Natural killer cell treated with Interleukin-12 subunit alpha and Interleukin-12 subunit beta and Interleukin-15 and Interleukin-18, amount 100 ng/mL, for 72 hours (primary cell): ENCODE data around the gene GNG2. TPM values are rescaled to one million over a fixed set of nuclear protein-coding genes. Genes with fewer than 3 reads are reported as not detected.

Experiments used
- ATAC-seq, 2 donors: fragments of 150-1000 bp; cut with Tn5 transposase in 1 of 2; sonication (Bioruptor Pico), chemical (Tn5 transposase) in 1 of 2; 2 replicates each; pipeline ENCODE4 v1.10.0; 2021
- DNase-seq: peaks from one replicate; pipeline ENCODE4 v3.0.0; 2022; ENCODE audit warnings: low spot score
- H3K27ac Mint-ChIP-seq, 2 donors: 1 replicate in 1 of 2; 2 replicates in 1 of 2; pipeline ENCODE4 v1.8.0; 2022; ENCODE audit warnings: mixed read lengths in 2 of 2, mild to moderate bottlenecking in 1 of 2, moderate library complexity in 1 of 2
- H3K27me3 Mint-ChIP-seq, 2 donors: 1 replicate in 1 of 2; 2 replicates in 1 of 2; pipeline ENCODE4 v1.8.0; 2022; ENCODE audit warnings: mixed read lengths in 2 of 2
- H3K36me3 Mint-ChIP-seq: one replicate; pipeline ENCODE4 v1.8.0; 2022; ENCODE audit warnings: mixed read lengths
- H3K4me1 Mint-ChIP-seq, 2 donors: 1 replicate in 1 of 2; 2 replicates in 1 of 2; pipeline ENCODE4 v1.8.0; 2022; ENCODE audit warnings: low read depth in 2 of 2, mixed read lengths in 2 of 2, mild to moderate bottlenecking in 1 of 2
- H3K4me3 Mint-ChIP-seq: one replicate; pipeline ENCODE4 v1.8.0; 2022; ENCODE audit warnings: mixed read lengths
- H3K9me3 Mint-ChIP-seq: 2 replicates; pipeline ENCODE4 v1.8.0; 2022; ENCODE audit warnings: mixed read lengths
- total RNA-seq, 2 donors: library from RNA; stranded (reverse); gene quantifications; one replicate each; pipeline ENCODE4 v1.2.3, GENCODE V29; 2022

The GNG2 gene
- total RNA-seq, 2 donors from 2014 or later = 293 to 495 TPM

- ATAC-seq (no peak), DNase-seq (no peak)
- Mint-ChIP-seq H3K4me1 (peaks cover 68 to 70% of the 10 kb centered on the region in 2 donors), H3K9me3 (peaks cover 8% of the 10 kb centered on the region), H3K27me3 (no peaks in the 10 kb centered on the region), H3K27ac (peak overlapping the region; percentile 31 to 66), H3K36me3 (peaks cover 65% of the 10 kb centered on the region), H3K4me3 (no peak overlapping the region)
These were observed 89.6 kb downstream of the GNG2 start for GRCh38 chr14:51950007-51950406.

- H3K4me3 Mint-ChIP-seq = no peak overlapping the region
- peaks cover 49% of the 10 kb centered on the region for H3K36me3 Mint-ChIP-seq
- DNase-seq (no peak), ATAC-seq (no peak)
- H3K4me1 Mint-ChIP-seq = peaks cover 51 to 54% of the 10 kb centered on the region in 2 donors
- H3K9me3 Mint-ChIP-seq = no peaks in the 10 kb centered on the region
- H3K27ac Mint-ChIP-seq = peak overlapping the region; percentile 4 to 17
- no peaks in the 10 kb centered on the region for H3K27me3 Mint-ChIP-seq
These were observed 91.2 kb downstream of the GNG2 start for GRCh38 chr14:51951656-51952055.

- H3K9me3 Mint-ChIP-seq = peaks cover 4% of the 10 kb centered on the region
These were observed 93.6 kb downstream of the GNG2 start for GRCh38 chr14:51954031-51954430.

GRCh38 chr14:51954657-51955056 is 94.2 kb downstream of the GNG2 start:
- H3K27me3 Mint-ChIP-seq = no peaks in the 10 kb centered on the region
- DNase-seq (no peak), ATAC-seq (no peak)
- peaks cover 60 to 63% of the 10 kb centered on the region in 2 donors for H3K4me1 Mint-ChIP-seq
- no peak overlapping the region for H3K4me3 Mint-ChIP-seq
- H3K9me3 Mint-ChIP-seq = peaks cover 5% of the 10 kb centered on the region
- peak overlapping the region; percentile 4 to 56 for H3K27ac Mint-ChIP-seq
- H3K36me3 Mint-ChIP-seq = peaks cover 63% of the 10 kb centered on the region

More at GRCh38 chr14:51954031-51954430, 93.6 kb downstream of the GNG2 start:
- Mint-ChIP-seq H3K4me1 (peaks cover 57 to 61% of the 10 kb centered on the region in 2 donors), H3K36me3 (peaks cover 60% of the 10 kb centered on the region), H3K4me3 (no peak overlapping the region), H3K27me3 (no peaks in the 10 kb centered on the region), H3K27ac (peak overlapping the region; percentile 4 to 56)
- no peak for ATAC-seq
- no peak for DNase-seq

GRCh38 chr14:51957950-51958349 is 97.5 kb downstream of the GNG2 start:
- Mint-ChIP-seq H3K36me3 (peaks cover 58% of the 10 kb centered on the region), H3K4me1 (peaks cover 68 to 71% of the 10 kb centered on the region in 2 donors), H3K4me3 (no peak overlapping the region), H3K27ac (peak overlapping the region; percentile 31 to 56), H3K27me3 (no peaks in the 10 kb centered on the region), H3K9me3 (peaks cover 11% of the 10 kb centered on the region)
- DNase-seq = no peak
- ATAC-seq = no peak

- H3K27ac Mint-ChIP-seq = peak overlapping the region; percentile 31 to 72
These were observed 99.5 kb downstream of the GNG2 start for GRCh38 chr14:51959928-51960327.

GRCh38 chr14:51960866-51961265 is 100.5 kb downstream of the GNG2 start:
- peaks cover 68 to 71% of the 10 kb centered on the region in 2 donors for H3K4me1 Mint-ChIP-seq
- ATAC-seq = no peak
- peaks cover 11% of the 10 kb centered on the region for H3K9me3 Mint-ChIP-seq
- H3K27me3 Mint-ChIP-seq = no peaks in the 10 kb centered on the region
- DNase-seq = no peak
- peak overlapping the region; percentile 38 to 72 for H3K27ac Mint-ChIP-seq
- peaks cover 63% of the 10 kb centered on the region for H3K36me3 Mint-ChIP-seq
- no peak overlapping the region for H3K4me3 Mint-ChIP-seq

More at GRCh38 chr14:51959928-51960327, 99.5 kb downstream of the GNG2 start:
- Mint-ChIP-seq H3K9me3 (peaks cover 11% of the 10 kb centered on the region), H3K27me3 (no peaks in the 10 kb centered on the region), H3K4me1 (peaks cover 63 to 68% of the 10 kb centered on the region in 2 donors), H3K36me3 (peaks cover 63% of the 10 kb centered on the region), H3K4me3 (peak overlapping the region; percentile 0)
- ATAC-seq (no peak), DNase-seq (no peak)

GRCh38 chr14:51962711-51963110 is 102.3 kb downstream of the GNG2 start:
- Mint-ChIP-seq H3K27me3 (no peaks in the 10 kb centered on the region), H3K36me3 (peaks cover 63% of the 10 kb centered on the region), H3K4me3 (peak overlapping the region; percentile 54), H3K4me1 (peaks cover 59 to 72% of the 10 kb centered on the region in 2 donors), H3K27ac (peak overlapping the region; percentile 69 to 81), H3K9me3 (peaks cover 11% of the 10 kb centered on the region)
- ATAC-seq = no peak
- no peak for DNase-seq

- no peaks in the 10 kb centered on the region for H3K27me3 Mint-ChIP-seq
- H3K36me3 Mint-ChIP-seq = peaks cover 59% of the 10 kb centered on the region
- ATAC-seq (no peak), DNase-seq (no peak)
- peaks cover 53 to 68% of the 10 kb centered on the region in 2 donors for H3K4me1 Mint-ChIP-seq
- peak overlapping the region; percentile 26 for H3K4me3 Mint-ChIP-seq
- peaks cover 11% of the 10 kb centered on the region for H3K9me3 Mint-ChIP-seq
- H3K27ac Mint-ChIP-seq = peak overlapping the region; percentile 69 to 81
These were observed 102.9 kb downstream of the GNG2 start for GRCh38 chr14:51963286-51963685.

GRCh38 chr14:51967521-51967920 is 107.1 kb downstream of the GNG2 start:
- no peak overlapping the region for H3K4me3 Mint-ChIP-seq
- peaks cover 26% of the 10 kb centered on the region for H3K36me3 Mint-ChIP-seq
- H3K4me1 Mint-ChIP-seq = peaks cover 24 to 46% of the 10 kb centered on the region in 2 donors
- H3K27ac Mint-ChIP-seq = peak overlapping the region; percentile 54 to 70
- H3K27me3 Mint-ChIP-seq = no peaks in the 10 kb centered on the region
- no peaks in the 10 kb centered on the region for H3K9me3 Mint-ChIP-seq
- DNase-seq = no peak
- ATAC-seq = no peak

GRCh38 chr14:51969852-51970540 is 109.6 kb downstream of the GNG2 start:
- H3K36me3 Mint-ChIP-seq = peaks cover 10% of the 10 kb centered on the region
- peaks cover 11 to 36% of the 10 kb centered on the region in 2 donors for H3K4me1 Mint-ChIP-seq
- no peak overlapping the region for H3K4me3 Mint-ChIP-seq
- H3K9me3 Mint-ChIP-seq = no peaks in the 10 kb centered on the region
- no peak for DNase-seq
- peak overlapping the region; percentile 54 to 79 for H3K27ac Mint-ChIP-seq
- no peak for ATAC-seq
- H3K27me3 Mint-ChIP-seq = no peaks in the 10 kb centered on the region

GRCh38 chr14:51972566-51972965 is 112.2 kb downstream of the GNG2 start:
- peaks cover 21% of the 10 kb centered on the region in 2 donors for H3K4me1 Mint-ChIP-seq
- peak overlapping the region; percentile 38 for H3K27ac Mint-ChIP-seq
- H3K4me3 Mint-ChIP-seq = no peak overlapping the region
- no peaks in the 10 kb centered on the region for H3K9me3 Mint-ChIP-seq
- no peaks in the 10 kb centered on the region for H3K36me3 Mint-ChIP-seq
- ATAC-seq (no peak), DNase-seq (no peak)
- H3K27me3 Mint-ChIP-seq = no peaks in the 10 kb centered on the region

- DNase-seq (no peak), ATAC-seq (no peak)
- peak overlapping the region in 1 of 2 donors; percentile 74 for H3K27ac Mint-ChIP-seq
- peaks cover 24 to 35% of the 10 kb centered on the region in 2 donors for H3K4me1 Mint-ChIP-seq
- H3K36me3 Mint-ChIP-seq = no peaks in the 10 kb centered on the region
- H3K9me3 Mint-ChIP-seq = no peaks in the 10 kb centered on the region
- no peak overlapping the region for H3K4me3 Mint-ChIP-seq
- H3K27me3 Mint-ChIP-seq = no peaks in the 10 kb centered on the region
These were observed 116.7 kb downstream of the GNG2 start for GRCh38 chr14:51977075-51977474.

- H3K4me3 Mint-ChIP-seq = no peak overlapping the region
- DNase-seq (no peak), ATAC-seq (no peak)
- no peaks in the 10 kb centered on the region for H3K9me3 Mint-ChIP-seq
- no peak overlapping the region for H3K27ac Mint-ChIP-seq
- no peaks in the 10 kb centered on the region for H3K27me3 Mint-ChIP-seq
- H3K36me3 Mint-ChIP-seq = no peaks in the 10 kb centered on the region
- H3K4me1 Mint-ChIP-seq = peaks cover 17 to 29% of the 10 kb centered on the region in 2 donors
These were observed 118.3 kb downstream of the GNG2 start for GRCh38 chr14:51978681-51979085.
